Fibroblast of mammary gland (primary cell): ENCODE results near the gene FKBP11.
"Not testable (repeated sequence)": the region's sequence is repeated elsewhere in the genome, so short reads cannot be mapped to it uniquely, and the experiment has no call there.

ENCODE experiments used
- DNase-seq: peaks from one replicate; pipeline ENCODE4 v3.0.0-alpha.2; 2010; ENCODE audit warnings: low read depth
- H3K4me3 ChIP-seq: 2 replicates; pipeline ENCODE4 v1.5.1; 2011; ENCODE audit warnings: low read depth, mild to moderate bottlenecking, low read length, moderate library complexity; ENCODE audit not compliant: control insufficient read depth
- TF ChIP-seq, protein P1 (sequence below): conservative IDR thresholded peaks from 2 replicates; pipeline ENCODE4 v1.5.1; 2011; ENCODE audit warnings: low read depth, low read length, inconsistent platforms; ENCODE audit not compliant: control insufficient read depth, insufficient read depth

FKBP11 gene

DNA sequence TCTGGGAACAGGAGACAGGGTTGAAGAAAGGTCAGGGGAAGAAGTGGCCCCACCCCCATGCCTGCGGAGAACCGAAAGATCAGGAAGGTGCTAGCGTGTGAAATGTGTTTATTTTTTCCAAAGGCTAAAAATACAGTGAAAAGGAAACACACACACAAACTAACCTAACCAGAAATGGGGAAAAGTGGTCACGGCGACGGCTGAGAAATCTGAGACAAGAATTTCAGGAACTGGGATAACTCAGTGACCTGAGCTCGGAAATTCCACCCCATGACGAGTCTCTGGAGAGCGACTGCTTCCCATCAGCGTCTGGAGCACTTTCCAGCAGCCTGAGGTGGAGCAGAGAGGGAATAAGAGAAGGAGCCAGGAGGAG, 43.0 kb downstream of the FKBP11 start:
- TF ChIP-seq, protein P1, sequence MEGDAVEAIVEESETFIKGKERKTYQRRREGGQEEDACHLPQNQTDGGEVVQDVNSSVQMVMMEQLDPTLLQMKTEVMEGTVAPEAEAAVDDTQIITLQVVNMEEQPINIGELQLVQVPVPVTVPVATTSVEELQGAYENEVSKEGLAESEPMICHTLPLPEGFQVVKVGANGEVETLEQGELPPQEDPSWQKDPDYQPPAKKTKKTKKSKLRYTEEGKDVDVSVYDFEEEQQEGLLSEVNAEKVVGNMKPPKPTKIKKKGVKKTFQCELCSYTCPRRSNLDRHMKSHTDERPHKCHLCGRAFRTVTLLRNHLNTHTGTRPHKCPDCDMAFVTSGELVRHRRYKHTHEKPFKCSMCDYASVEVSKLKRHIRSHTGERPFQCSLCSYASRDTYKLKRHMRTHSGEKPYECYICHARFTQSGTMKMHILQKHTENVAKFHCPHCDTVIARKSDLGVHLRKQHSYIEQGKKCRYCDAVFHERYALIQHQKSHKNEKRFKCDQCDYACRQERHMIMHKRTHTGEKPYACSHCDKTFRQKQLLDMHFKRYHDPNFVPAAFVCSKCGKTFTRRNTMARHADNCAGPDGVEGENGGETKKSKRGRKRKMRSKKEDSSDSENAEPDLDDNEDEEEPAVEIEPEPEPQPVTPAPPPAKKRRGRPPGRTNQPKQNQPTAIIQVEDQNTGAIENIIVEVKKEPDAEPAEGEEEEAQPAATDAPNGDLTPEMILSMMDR = no peak
- no peak for DNase-seq

DNA sequence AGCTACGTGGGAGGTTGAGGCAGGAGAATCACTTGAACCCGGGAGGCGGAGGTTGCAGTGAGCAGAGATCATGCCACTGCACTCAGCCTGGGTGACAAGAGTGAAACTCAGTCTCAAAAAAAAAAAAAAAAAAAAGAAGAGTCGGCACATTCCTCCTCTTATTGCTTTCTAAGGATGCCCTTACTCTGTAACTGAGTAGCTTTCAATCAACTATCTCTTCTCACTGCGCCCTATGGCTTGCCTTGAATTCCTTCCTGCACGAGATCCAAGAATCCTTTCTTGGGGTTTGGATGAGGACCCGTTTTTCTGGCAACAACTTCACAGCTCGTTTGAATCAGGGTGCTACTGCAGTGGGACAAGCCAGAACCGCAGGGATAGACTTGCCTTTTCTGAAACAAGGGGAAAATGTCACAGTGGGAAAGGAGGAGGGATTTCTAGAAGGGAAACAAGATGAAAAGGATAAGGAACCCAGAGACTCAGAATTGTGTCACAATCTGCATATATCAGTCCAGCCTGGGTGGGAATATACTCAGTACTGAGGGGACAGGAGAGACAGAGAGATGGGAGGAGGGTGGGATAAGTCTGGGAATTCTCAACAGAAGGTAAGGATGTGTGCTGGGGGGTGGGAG, 43.5 kb downstream of the FKBP11 start:
- no peak for DNase-seq
- TF ChIP-seq, protein P1 = no peak
- no peak overlapping the region for H3K4me3 ChIP-seq

More for the DNA sequence above, 43.0 kb downstream of the FKBP11 start:
- H3K4me3 ChIP-seq = no peak overlapping the region

DNA sequence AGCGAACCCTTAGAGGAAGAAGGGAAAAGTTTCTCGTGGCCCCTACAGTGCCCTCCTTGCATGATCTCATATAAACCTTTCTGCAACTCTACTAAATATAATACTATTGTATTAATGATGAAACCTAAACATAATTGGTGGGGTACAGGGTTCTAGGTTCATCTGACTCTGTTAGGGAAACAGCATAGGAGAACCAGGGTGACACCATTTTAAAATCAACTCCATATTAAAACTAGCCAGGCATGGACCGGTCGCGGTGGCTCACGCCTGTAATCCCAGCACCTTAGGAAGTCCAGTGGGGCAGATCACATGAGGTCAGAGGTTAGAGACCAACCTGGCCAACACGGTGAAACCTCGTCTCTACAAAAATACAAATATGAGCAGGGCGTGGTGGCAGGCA, 44.6 kb downstream of the FKBP11 start:
- no peak for DNase-seq
- TF ChIP-seq, protein P1 = no peak
- H3K4me3 ChIP-seq = no peak overlapping the region

DNA sequence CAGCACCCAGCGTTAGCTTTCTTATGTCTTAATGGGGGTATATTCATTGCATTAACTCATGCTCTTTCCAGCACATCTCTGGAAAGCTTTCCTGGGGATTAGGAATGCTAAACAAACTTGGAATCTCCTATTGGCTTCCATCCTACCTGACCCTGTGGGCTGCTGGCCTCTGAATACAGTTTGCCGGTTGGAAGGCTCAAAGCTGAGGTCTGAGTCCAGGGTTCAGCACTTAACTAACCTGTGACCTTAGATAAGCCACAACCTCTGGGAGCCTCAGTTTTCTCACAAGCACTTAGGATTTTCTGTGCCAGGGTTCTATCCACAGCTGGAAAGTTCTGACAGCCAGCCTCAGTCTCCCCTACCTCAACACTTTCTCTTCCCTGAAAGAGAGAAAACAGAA, 46.7 kb downstream of the FKBP11 start:
- no peak overlapping the region for H3K4me3 ChIP-seq
- DNase-seq = no peak
- TF ChIP-seq, protein P1 = no peak

DNA sequence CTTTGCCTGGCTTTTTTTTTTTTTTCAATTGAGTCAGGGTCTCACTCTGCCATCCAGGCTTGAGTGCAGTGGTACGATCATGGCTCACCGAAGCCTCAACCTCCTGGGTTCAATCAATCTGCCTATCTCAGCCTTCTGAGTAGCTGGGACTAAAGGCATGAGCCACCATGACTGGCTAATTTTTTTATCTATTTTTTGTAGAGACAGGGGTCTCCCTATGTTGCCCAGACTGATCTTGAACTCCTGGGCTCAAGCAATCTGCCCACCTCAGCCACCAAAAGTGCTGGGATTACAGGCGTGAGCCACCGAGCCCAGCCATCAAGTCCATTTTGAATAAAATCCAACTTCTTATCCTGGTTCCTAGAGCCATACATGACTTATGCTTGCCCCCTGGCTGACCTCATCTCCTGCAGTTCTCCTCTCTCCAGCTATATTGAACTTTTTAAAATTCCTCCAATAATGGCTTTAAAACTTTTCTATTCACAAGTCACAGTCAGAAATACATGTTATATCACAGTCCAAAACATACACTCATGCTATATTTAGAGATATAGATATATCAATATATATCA, 49.3 kb downstream of the FKBP11 start:
- TF ChIP-seq, protein P1 = no peak
- peak; percentile 22 for DNase-seq
- H3K4me3 ChIP-seq = no peak overlapping the region

DNA sequence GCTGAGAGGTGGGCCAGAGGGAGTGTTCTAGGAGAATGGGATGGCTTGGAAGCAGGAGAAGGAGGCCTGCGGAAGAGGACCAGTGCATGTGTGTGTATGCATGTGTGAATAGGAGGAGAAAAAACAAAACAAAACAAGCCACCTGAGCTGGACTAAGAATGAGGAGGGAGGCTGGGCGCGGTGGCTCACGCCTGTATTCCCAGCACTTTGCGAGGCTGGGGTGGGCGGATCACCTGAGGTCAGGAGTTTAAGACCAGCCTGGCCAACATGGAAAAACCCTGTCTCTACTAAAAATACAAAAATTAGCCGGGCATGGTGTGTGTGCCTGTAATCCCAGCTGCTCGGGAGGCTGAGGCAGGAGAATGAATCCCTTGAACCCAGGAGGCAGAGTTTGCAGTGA, 51.8 kb downstream of the FKBP11 start:
- not testable (repeated sequence) for DNase-seq

DNA sequence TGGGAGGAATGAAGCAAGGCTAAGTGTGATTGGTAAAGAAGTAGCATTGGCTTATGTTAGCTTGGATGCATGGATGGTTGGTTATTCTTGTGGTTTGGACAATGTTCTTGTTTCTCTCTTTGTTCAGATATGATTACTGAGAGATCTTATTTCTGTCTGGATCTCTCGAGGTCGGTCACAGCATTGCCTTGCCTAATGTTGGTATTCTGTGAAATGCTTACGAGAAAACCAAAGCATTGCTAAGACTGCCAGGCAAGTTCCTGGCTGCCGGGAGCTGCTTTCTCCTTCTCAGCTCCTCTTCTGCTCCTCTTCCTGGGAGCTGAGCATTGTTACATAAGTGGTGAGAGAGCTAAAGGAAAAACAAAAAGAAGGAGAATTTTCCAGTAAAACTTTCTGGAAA, 52.2 kb downstream of the FKBP11 start:
- TF ChIP-seq, protein P1 = no peak
- H3K4me3 ChIP-seq = no peak overlapping the region
- no peak for DNase-seq

More for the DNA sequence above, 51.8 kb downstream of the FKBP11 start:
- H3K4me3 ChIP-seq = not testable (repeated sequence)
